PC-3 (cell line): ENCODE data around the gene NT5DC1.

Source experiments
- CTCF ChIP-seq: fragments of 300-600 bp; sonication (generic); conservative IDR thresholded peaks from 2 replicates; pipeline ENCODE4 v1.5.1; 2017; ENCODE audit warnings: antibody characterized with exemption, low read depth, mild to moderate bottlenecking, low read length
- EZH2 ChIP-seq: fragments of 300-600 bp; sonication (generic); IDR thresholded peaks from one replicate; pipeline ENCODE4 v1.6.1; 2017; ENCODE audit warnings: antibody characterized with exemption, mild to moderate bottlenecking, low read length; ENCODE audit not compliant: unreplicated experiment

GRCh38 chr6:116221067-116221466, 120.4 kb downstream of the NT5DC1 start:
- TF ChIP-seq CTCF (no peak), EZH2 (no peak)
